Esophagus muscularis mucosa (tissue), 3 donors: ENCODE measurements around the gene ZMIZ1.

ENCODE experiments used
- POLR2A ChIP-seq: fragments of 450-650 bp; IDR thresholded peaks from one replicate; pipeline ENCODE4 v1.6.1; 2017; ENCODE audit warnings: antibody characterized with exemption, moderate library complexity, mild to moderate bottlenecking, low read depth
- TF ChIP-seq, protein P1 (sequence below), 3 experiments: fragments of 200-600 bp in 2 of 3; fragments of 450-650 bp in 1 of 3; sonication (generic) in 2 of 3; IDR thresholded peaks; one replicate each; pipeline ENCODE4 v1.5.1; 2017 to 2019; ENCODE audit warnings: antibody characterized with exemption in 3 of 3, mild to moderate bottlenecking in 2 of 3, moderate library complexity in 1 of 3

GRCh38 chr10:79056736-79057391, 11.9 kb upstream of the ZMIZ1 start:
- TF ChIP-seq, protein P1, sequence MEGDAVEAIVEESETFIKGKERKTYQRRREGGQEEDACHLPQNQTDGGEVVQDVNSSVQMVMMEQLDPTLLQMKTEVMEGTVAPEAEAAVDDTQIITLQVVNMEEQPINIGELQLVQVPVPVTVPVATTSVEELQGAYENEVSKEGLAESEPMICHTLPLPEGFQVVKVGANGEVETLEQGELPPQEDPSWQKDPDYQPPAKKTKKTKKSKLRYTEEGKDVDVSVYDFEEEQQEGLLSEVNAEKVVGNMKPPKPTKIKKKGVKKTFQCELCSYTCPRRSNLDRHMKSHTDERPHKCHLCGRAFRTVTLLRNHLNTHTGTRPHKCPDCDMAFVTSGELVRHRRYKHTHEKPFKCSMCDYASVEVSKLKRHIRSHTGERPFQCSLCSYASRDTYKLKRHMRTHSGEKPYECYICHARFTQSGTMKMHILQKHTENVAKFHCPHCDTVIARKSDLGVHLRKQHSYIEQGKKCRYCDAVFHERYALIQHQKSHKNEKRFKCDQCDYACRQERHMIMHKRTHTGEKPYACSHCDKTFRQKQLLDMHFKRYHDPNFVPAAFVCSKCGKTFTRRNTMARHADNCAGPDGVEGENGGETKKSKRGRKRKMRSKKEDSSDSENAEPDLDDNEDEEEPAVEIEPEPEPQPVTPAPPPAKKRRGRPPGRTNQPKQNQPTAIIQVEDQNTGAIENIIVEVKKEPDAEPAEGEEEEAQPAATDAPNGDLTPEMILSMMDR (IDR thresholded peaks at IDR 0.05) = no peak
- TF ChIP-seq POLR2A = no peak
